Common myeloid progenitor, CD34-positive (primary cell): ENCODE results near the gene GCKR.
"Not testable (repeated sequence)": the region's sequence is repeated elsewhere in the genome, so short reads cannot be mapped to it uniquely, and the experiment has no call there.

Source experiments
- CTCF ChIA-PET: fragments of 350-600 bp; sonication (Branson Sonifier 250); formaldehyde crosslinking; loops from one replicate; lab custom pipeline; 2021; ENCODE audit warnings: antibody characterized with exemption; lab: Charles Lee
- POLR2A ChIA-PET: fragments of 350-600 bp; sonication (Branson Sonifier 250); formaldehyde crosslinking; loops from one replicate; lab custom pipeline; 2021; ENCODE audit warnings: antibody characterized with exemption; lab: Charles Lee
- DNase-seq, 3 donors: peaks; one replicate each; pipeline versions ENCODE4 v3.0.0 to v3.0.0-alpha.2; 2013
- H3K27ac ChIP-seq, 2 experiments: 1 replicate in 1 of 2; 2 replicates in 1 of 2; pipeline ENCODE4 v1.7.0; 2013; ENCODE audit warnings: inconsistent platforms in 2 of 2, low read length in 2 of 2, mild to moderate bottlenecking in 2 of 2, low read depth in 1 of 2, moderate library complexity in 1 of 2; ENCODE audit not compliant: severe bottlenecking in 2 of 2, insufficient read depth in 1 of 2, poor library complexity in 1 of 2
- H3K27me3 ChIP-seq, 5 experiments: replicated peaks in 2 of 5; 1 replicate in 3 of 5; 2 replicates in 2 of 5; pipeline versions ENCODE4 v1.6.1 to v1.7.0; 2013; ENCODE audit warnings: low read length in 4 of 5, mild to moderate bottlenecking in 2 of 5, moderate library complexity in 2 of 5, inconsistent platforms in 1 of 5; ENCODE audit not compliant: insufficient read depth in 5 of 5, control insufficient read depth in 4 of 5
- H3K36me3 ChIP-seq, 4 experiments: 1 replicate in 2 of 4; 2 replicates in 2 of 4; pipeline versions ENCODE4 v1.6.1 to v1.7.0; 2013; ENCODE audit warnings: low read length in 3 of 4, control low read depth in 1 of 4, mild to moderate bottlenecking in 1 of 4; ENCODE audit not compliant: control insufficient read depth in 4 of 4, insufficient read depth in 4 of 4
- H3K4me1 ChIP-seq, 4 experiments: 1 replicate in 3 of 4; 2 replicates in 1 of 4; pipeline versions ENCODE4 v1.6.1 to v1.7.1; 2013; ENCODE audit warnings: low read length in 3 of 4, mild to moderate bottlenecking in 3 of 4, control low read depth in 1 of 4, inconsistent platforms in 1 of 4, moderate library complexity in 1 of 4; ENCODE audit not compliant: control insufficient read depth in 4 of 4, insufficient read depth in 4 of 4; ENCODE audit errors: control extremely low read depth in 1 of 4
- H3K4me3 ChIP-seq, 7 experiments: 1 replicate in 4 of 7; 2 replicates in 3 of 7; pipeline versions ENCODE4 v1.5.1 to v1.7.0; 2013; ENCODE audit warnings: mild to moderate bottlenecking in 7 of 7, low read length in 6 of 7, moderate library complexity in 6 of 7, inconsistent platforms in 2 of 7, low read depth in 2 of 7, control low read depth in 1 of 7; ENCODE audit not compliant: insufficient read depth in 4 of 7, control insufficient read depth in 1 of 7; ENCODE audit errors: extremely low read depth in 1 of 7
- H3K9me3 ChIP-seq, 5 experiments: 1 replicate in 4 of 5; 2 replicates in 1 of 5; pipeline versions ENCODE4 v1.6.1 to v1.7.1; 2013; ENCODE audit warnings: low read length in 4 of 5, mild to moderate bottlenecking in 2 of 5, inconsistent platforms in 1 of 5, low read depth in 1 of 5, moderate library complexity in 1 of 5; ENCODE audit not compliant: control insufficient read depth in 4 of 5, insufficient read depth in 2 of 5; ENCODE audit errors: control extremely low read depth in 1 of 5
- WGBS: methylation state at CpG from one replicate; pipeline ENCODE4 v1.1.5; 2013; ENCODE audit not compliant: insufficient coverage; 5-methylcytosine and 5-hydroxymethylcytosine counted together

GCKR gene

DNA sequence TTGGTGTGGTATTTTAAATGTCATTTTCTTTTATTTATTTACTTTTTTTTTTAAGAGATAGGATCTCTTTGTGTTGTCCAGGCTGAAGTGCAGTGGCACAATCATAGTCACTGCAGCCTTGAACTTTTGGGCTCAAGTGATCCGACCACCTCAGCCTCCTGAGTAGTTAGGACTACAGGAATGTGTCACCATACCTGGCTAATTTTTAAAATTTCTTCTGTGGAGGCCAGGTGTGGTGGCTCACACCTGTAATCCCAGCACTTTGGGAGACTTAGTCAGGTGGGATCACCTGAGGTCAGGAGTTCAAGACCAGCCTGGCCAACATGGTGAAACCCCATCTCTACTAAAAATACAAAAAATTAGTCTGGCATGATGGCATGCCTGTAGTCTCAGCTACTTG, 52.7 kb downstream of the GCKR start:
- Histone ChIP-seq H3K9me3 (peaks cover 0 to 3% (median 0%) of the 10 kb centered on the region in 5 experiments), H3K27me3 (peaks cover 0 to 6% (median 1%) of the 10 kb centered on the region in 5 experiments), H3K4me3 (no peak overlapping the region), H3K27ac (no peak overlapping the region), H3K36me3 (no peaks in the 10 kb centered on the region), H3K4me1 (no peaks in the 10 kb centered on the region)
- no peak for DNase-seq
- ChIA-PET POLR2A (no interaction called here), CTCF (no interaction called here)
- 89% methylated on average over 1 of the region's 1 CpG for WGBS

DNA sequence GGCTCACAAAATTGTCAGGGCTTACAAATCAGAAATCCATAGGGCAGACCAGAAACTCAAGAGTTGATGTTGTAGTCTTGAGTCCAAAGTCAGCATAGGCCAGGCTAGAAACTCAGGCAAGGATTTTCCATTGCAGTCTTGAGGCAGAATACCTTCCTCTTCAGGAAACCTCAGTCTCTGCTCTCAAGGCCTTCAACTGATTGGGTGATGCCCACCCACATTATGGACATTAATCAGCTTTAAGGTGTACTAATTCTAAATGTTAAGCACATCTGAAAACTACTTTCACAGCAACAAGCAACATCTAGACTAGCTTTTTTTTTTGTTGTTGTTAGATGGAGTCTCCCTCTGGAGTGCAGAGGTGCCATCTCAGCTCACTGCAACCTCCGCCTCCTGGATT, 54.9 kb downstream of the GCKR start:
- Histone ChIP-seq H3K4me3 (no peak overlapping the region), H3K27ac (no peak overlapping the region), H3K4me1 (no peaks in the 10 kb centered on the region), H3K36me3 (no peaks in the 10 kb centered on the region), H3K9me3 (peaks cover 0 to 2% (median 0%) of the 10 kb centered on the region in 5 experiments), H3K27me3 (peaks cover 0 to 6% (median 1%) of the 10 kb centered on the region in 5 experiments)
- CTCF ChIA-PET, result no interaction called here
- POLR2A ChIA-PET, result no interaction called here
- no peak for DNase-seq
- 100% methylated on average over 1 of the region's 1 CpG for WGBS

DNA sequence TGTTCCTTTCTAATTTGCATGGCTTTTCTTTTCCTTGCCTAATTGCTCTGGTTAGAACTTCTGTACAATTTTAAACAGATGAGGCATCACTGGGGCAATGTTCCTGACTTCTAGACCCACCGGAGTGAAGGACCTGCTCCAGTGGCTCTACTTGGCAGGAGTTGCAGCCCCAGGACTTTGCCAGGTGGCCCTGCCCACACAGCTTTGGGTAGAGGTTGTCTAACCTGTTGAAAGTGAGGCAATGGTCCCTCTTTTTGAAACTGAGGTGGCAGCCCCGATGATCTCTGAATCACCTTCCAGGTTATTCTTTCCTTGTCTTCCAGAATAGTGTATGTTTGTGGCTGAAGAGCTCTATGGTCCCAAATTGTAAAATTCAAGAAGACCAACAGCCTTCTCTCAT, 56.3 kb downstream of the GCKR start:
- DNase-seq, result no peak
- POLR2A ChIA-PET, result no interaction called here
- no peaks in the 10 kb centered on the region for H3K4me1 ChIP-seq
- no peaks in the 10 kb centered on the region for H3K36me3 ChIP-seq
- CTCF ChIA-PET, result no interaction called here
- whole genome bisulfite sequencing, result no CpG with 5 or more reads among the region's 2 CpGs
- no peaks in the 10 kb centered on the region for H3K9me3 ChIP-seq
- peaks cover 0 to 6% (median 1%) of the 10 kb centered on the region in 5 experiments for H3K27me3 ChIP-seq
- H3K4me3 ChIP-seq, result no peak overlapping the region
- H3K27ac ChIP-seq, result no peak overlapping the region

DNA sequence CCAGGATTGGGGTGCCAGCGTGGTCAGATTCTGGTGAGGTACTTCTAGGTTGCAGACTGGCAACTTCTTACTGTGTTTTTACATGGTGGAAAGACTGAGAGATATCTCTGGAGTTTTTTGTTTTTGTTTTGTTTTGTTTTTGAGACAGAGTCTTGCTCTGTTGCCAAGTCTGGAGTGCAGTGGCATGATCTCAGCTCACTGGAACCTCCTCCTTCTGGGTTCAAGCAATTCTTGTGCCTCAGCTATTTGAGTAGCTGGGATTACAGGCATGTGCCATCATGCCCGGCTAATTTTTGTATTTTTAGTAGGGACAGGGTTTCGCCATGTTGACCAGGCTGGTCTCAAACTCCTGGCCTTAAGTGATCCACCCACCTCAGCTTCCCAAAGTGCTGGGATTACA, 57.8 kb downstream of the GCKR start:
- WGBS, result 100% methylated on average over 2 of the region's 3 CpGs
- H3K4me3 ChIP-seq, POLR2A ChIA-PET: not testable (repeated sequence)

DNA sequence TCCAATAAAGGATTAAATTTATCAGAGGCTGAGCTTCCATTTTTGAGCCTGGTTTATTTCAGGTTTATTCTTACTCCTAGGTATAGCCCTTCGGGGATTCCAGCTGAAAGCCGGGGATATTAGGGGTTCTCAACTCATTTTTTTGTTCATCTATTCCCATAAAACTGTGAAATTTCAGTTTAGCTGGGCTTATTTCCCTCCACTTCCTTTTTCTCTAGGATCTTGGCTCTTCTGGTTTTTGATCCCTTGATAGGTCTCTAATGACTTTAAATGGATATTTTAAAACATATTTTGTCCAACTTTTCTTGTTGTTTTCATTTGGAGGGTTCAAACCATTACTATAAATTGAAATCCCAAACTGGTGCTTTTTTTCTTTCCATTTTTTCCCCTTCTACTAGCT, 62.6 kb downstream of the GCKR start:
- CTCF ChIA-PET, result no interaction called here
- no peak for DNase-seq
- 100% methylated on average over 2 of the region's 2 CpGs for WGBS
- no peaks in the 10 kb centered on the region for H3K9me3 ChIP-seq
- H3K27ac ChIP-seq, result no peak overlapping the region
- H3K36me3 ChIP-seq, result no peaks in the 10 kb centered on the region
- H3K4me1 ChIP-seq, result no peaks in the 10 kb centered on the region
- H3K27me3 ChIP-seq, result peaks cover 0 to 3% (median 0%) of the 10 kb centered on the region in 5 experiments
- POLR2A ChIA-PET, result no interaction called here
- H3K4me3 ChIP-seq, result no peak overlapping the region

More for the DNA sequence above, 57.8 kb downstream of the GCKR start:
- H3K27ac ChIP-seq, H3K4me1 ChIP-seq, CTCF ChIA-PET, H3K36me3 ChIP-seq, H3K27me3 ChIP-seq, H3K9me3 ChIP-seq, DNase-seq: not testable (repeated sequence)

DNA sequence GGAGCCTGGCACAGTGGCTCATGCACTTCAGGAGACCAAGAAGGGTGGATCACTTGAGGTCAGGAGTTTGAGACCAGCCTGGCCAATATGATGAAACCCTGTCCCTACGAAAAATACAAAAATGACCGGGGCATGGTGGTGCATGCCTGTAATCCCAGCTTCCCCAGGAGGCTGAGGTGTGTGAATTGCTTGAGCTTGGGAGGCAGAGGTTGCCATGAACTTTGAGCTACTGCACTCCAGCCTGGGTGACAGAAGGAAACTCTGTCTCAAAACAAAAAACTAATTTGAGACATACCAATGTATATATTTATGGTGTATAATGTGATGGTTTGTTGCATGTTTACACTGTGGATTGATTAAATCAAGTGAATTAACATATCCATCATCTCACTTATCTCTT, 64.4 kb downstream of the GCKR start:
- no peaks in the 10 kb centered on the region for H3K4me1 ChIP-seq
- 70% methylated on average over 2 of the region's 2 CpGs for WGBS
- ChIA-PET CTCF (interaction anchor here (1.2 kb wide), 1 partner anchor 12 kb away, joined by 3 read pairs; no protein-coding TSS in a partner anchor), POLR2A (no interaction called here)
- H3K9me3 ChIP-seq, result no peaks in the 10 kb centered on the region
- no peak overlapping the region for H3K27ac ChIP-seq
- H3K27me3 ChIP-seq, result peaks cover 0 to 4% (median 0%) of the 10 kb centered on the region in 5 experiments
- no peak overlapping the region for H3K4me3 ChIP-seq
- no peak for DNase-seq
- no peaks in the 10 kb centered on the region for H3K36me3 ChIP-seq

DNA sequence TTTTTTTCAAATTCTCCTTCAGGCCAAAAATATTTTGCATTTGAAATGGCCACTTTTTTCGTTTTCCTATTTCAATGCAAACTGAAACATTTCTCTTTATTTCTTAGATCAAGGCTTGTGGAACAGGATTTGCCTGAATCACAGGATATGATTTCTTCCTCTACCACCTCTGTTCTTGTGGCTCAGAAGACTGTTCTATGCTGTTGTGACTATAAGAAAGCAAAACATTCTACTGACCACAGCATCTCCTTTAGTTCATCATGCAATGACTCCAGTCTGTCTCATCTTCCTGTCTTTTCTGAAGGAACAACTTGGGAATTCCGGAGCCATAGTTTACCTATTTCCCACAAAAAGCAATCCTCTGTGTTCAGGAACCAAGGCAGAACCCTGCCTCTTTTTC, 70.0 kb downstream of the GCKR start:
- no peak for DNase-seq
- 100% methylated on average over 1 of the region's 2 CpGs for WGBS
- Histone ChIP-seq H3K27ac (no peak overlapping the region), H3K36me3 (no peaks in the 10 kb centered on the region), H3K4me3 (no peak overlapping the region), H3K27me3 (peaks cover 0 to 6% (median 2%) of the 10 kb centered on the region in 5 experiments), H3K9me3 (peaks cover 0 to 9% (median 0%) of the 10 kb centered on the region in 5 experiments), H3K4me1 (no peaks in the 10 kb centered on the region)
- ChIA-PET CTCF (no interaction called here), POLR2A (no interaction called here)
